IMR-90 (cell line): ENCODE measurements around the gene APOOL. TPM values are rescaled to one million over a fixed set of nuclear protein-coding genes. Genes with fewer than 3 reads are reported as not detected.

ENCODE experiments used
- ATAC-seq: fragments of 200-7000 bp; cut with Tn5 transposase; 2 replicates; pipeline ENCODE4 v1.9.1; 2020; ENCODE audit warnings: low read depth, mild to moderate bottlenecking, moderate library complexity
- BruUV-seq: library from RNA; stranded (reverse); fragments of 400-500 nt; replicated peaks from 2 replicates; lab custom pipeline; 2021; lab: Mats Ljungman, UMichigan
- CTCF ChIA-PET: fragments of 300-600 bp; formaldehyde crosslinking; extraction: SDS; loops from one replicate; lab custom pipeline; 2021; ENCODE audit warnings: antibody characterized with exemption; lab: Yijun Ruan, JAX
- POLR2A ChIA-PET: fragments of 300-600 bp; sonication (Branson Sonifier 250); formaldehyde crosslinking; loops from one replicate; lab custom pipeline; 2022; ENCODE audit warnings: antibody characterized with exemption; ENCODE audit not compliant: unreplicated experiment; lab: Charles Lee
- DNase-seq: peaks from one replicate; pipeline ENCODE4 v3.0.0; 2013
- H2AFZ ChIP-seq: replicated peaks from 2 replicates; pipeline ENCODE3; 2013; ENCODE audit warnings: low read length, mild to moderate bottlenecking; ENCODE audit not compliant: poor library complexity
- H2AK5ac ChIP-seq: 2 replicates; pipeline ENCODE4 v1.6.1; 2013; ENCODE audit warnings: low read depth, low read length, inconsistent platforms
- H2AK9ac ChIP-seq: replicated peaks from 2 replicates; pipeline ENCODE3; 2013; ENCODE audit warnings: mild to moderate bottlenecking, low read depth, low read length, moderate library complexity; ENCODE audit not compliant: poor library complexity
- H2BK120ac ChIP-seq: 2 replicates; pipeline ENCODE4 v1.6.1; 2013; ENCODE audit warnings: low read depth, low read length, inconsistent platforms
- H2BK15ac ChIP-seq: 3 replicates; pipeline ENCODE4 v1.6.1; 2013; ENCODE audit warnings: low read depth, low read length, inconsistent platforms
- H2BK20ac ChIP-seq: 2 replicates; pipeline ENCODE4 v1.6.1; 2013; ENCODE audit warnings: low read depth, mild to moderate bottlenecking, inconsistent platforms, low read length, moderate library complexity
- H2BK5ac ChIP-seq: 2 replicates; pipeline ENCODE4 v1.6.1; 2013; ENCODE audit warnings: mild to moderate bottlenecking, low read depth, low read length, inconsistent platforms; ENCODE audit not compliant: poor library complexity, severe bottlenecking
- H3K14ac ChIP-seq: replicated peaks from 2 replicates; pipeline ENCODE4 v1.6.1; 2013; ENCODE audit warnings: low read depth, low read length, inconsistent platforms
- H3K18ac ChIP-seq: 2 replicates; pipeline ENCODE4 v1.6.1; 2013; ENCODE audit warnings: low read depth, low read length, control low read depth
- H3K23ac ChIP-seq: 2 replicates; pipeline ENCODE4 v1.6.1; 2013; ENCODE audit warnings: low read depth, low read length, inconsistent platforms
- H3K27ac ChIP-seq: 2 replicates; pipeline ENCODE4 v1.5.1; 2013; ENCODE audit warnings: mild to moderate bottlenecking, control low read depth, low read length; ENCODE audit not compliant: insufficient read depth
- H3K27me3 ChIP-seq: 2 replicates; pipeline ENCODE4 v1.6.1; 2013; ENCODE audit warnings: low read length; ENCODE audit not compliant: control insufficient read depth, insufficient read depth
- H3K36me3 ChIP-seq: 2 replicates; pipeline ENCODE4 v1.6.1; 2013; ENCODE audit warnings: low read length, mixed read lengths; ENCODE audit not compliant: control insufficient read depth, insufficient read depth
- H3K4ac ChIP-seq: 2 replicates; pipeline ENCODE4 v1.6.1; 2013; ENCODE audit warnings: low read depth, low read length, inconsistent platforms
- H3K4me1 ChIP-seq: 2 replicates; pipeline ENCODE4 v1.6.1; 2013; ENCODE audit warnings: low read length, mixed read lengths; ENCODE audit not compliant: control insufficient read depth, insufficient read depth
- H3K4me2 ChIP-seq: 2 replicates; pipeline ENCODE4 v1.6.1; 2013; ENCODE audit warnings: low read depth, mild to moderate bottlenecking, control low read depth, low read length, moderate library complexity
- H3K4me3 ChIP-seq: 2 replicates; pipeline ENCODE4 v1.5.1; 2013; ENCODE audit warnings: low read depth, mild to moderate bottlenecking, control low read depth, low read length, moderate library complexity; ENCODE audit not compliant: insufficient read depth
- H3K56ac ChIP-seq: 2 replicates; pipeline ENCODE4 v1.6.1; 2013; ENCODE audit warnings: low read length, inconsistent platforms; ENCODE audit not compliant: insufficient read depth; ENCODE audit errors: extremely low read depth
- H3K79me1 ChIP-seq, 2 experiments: 2 replicates each; pipeline ENCODE4 v1.6.1; 2013; ENCODE audit warnings: low read length in 2 of 2, inconsistent platforms in 1 of 2, low read depth in 1 of 2
- H3K9ac ChIP-seq: 2 replicates; pipeline ENCODE4 v1.6.1; 2013; ENCODE audit warnings: low read depth, low read length, control low read depth
- H3K9me1 ChIP-seq: 2 replicates; pipeline ENCODE4 v1.6.1; 2013; ENCODE audit warnings: low read length, inconsistent platforms; ENCODE audit not compliant: insufficient read depth
- H3K9me3 ChIP-seq: 2 replicates; pipeline ENCODE4 v1.6.1; 2013; ENCODE audit warnings: low read length; ENCODE audit not compliant: control insufficient read depth, insufficient read depth
- H4K20me1 ChIP-seq: 2 replicates; pipeline ENCODE4 v1.6.1; 2013; ENCODE audit warnings: low read length, inconsistent platforms; ENCODE audit not compliant: insufficient read depth
- H4K5ac ChIP-seq: 2 replicates; pipeline ENCODE4 v1.6.1; 2013; ENCODE audit warnings: mild to moderate bottlenecking, low read depth, low read length, control low read depth
- H4K8ac ChIP-seq, 2 experiments: 2 replicates each; pipeline ENCODE4 v1.6.1; 2013; ENCODE audit warnings: low read depth in 2 of 2, low read length in 2 of 2, control low read depth in 1 of 2, inconsistent platforms in 1 of 2
- H4K91ac ChIP-seq: 2 replicates; pipeline ENCODE4 v1.6.1; 2013; ENCODE audit warnings: low read depth, low read length, inconsistent platforms; ENCODE audit not compliant: insufficient read depth
- CEBPB ChIP-seq: IDR thresholded peaks from 2 replicates; pipeline ENCODE4 v1.6.1; 2012; ENCODE audit warnings: low read depth, low read length, improper control_type of control experiment
- FOS ChIP-seq: fragments of 150-350 bp; IDR thresholded peaks from 2 replicates; pipeline ENCODE4 v1.6.1; 2016; ENCODE audit warnings: low read depth, low read length
- WGBS, 2 experiments: methylation state at CpG; one replicate each; pipeline versions ENCODE4 v1.1.5 to v1.1.7; 2013; ENCODE audit warnings: missing lambda C conversion rate in 2 of 2; ENCODE audit not compliant: insufficient read length in 1 of 2; ENCODE audit errors: extremely low coverage in 2 of 2; 5-methylcytosine and 5-hydroxymethylcytosine counted together
- dilution Hi-C: fragments of 300-500 bp; cut with HindIII; formaldehyde crosslinking; loops from one replicate; pipeline ENCODE4 v1.14.3; 2018; ENCODE audit warnings: low sequenced_read_pairs; ENCODE audit not compliant: unreplicated experiment
- in situ Hi-C: fragments of 300-500 bp; cut with MboI; formaldehyde crosslinking; loops from 3 replicates; pipeline ENCODE4 v1.14.3; 2019; ENCODE audit warnings: low sequenced_read_pairs, inconsistent platforms, mixed read lengths
- intact Hi-C: fragments of 100-400 bp; cut with micrococcal nuclease; formaldehyde crosslinking; loops from 2 replicates; pipeline ENCODE4 v1.10.0; 2022
- polyA plus RNA-seq, 3 experiments: library from polyadenylated mRNA; depleted of rRNA; stranded (reverse); fragments of >200 nt; gene quantifications; 2 replicates each; pipeline ENCODE4 v1.2.3, GENCODE V29; 2012; ENCODE audit warnings: low replicate concordance in 1 of 3
- total RNA-seq: library from RNA; depleted of rRNA; stranded (reverse); fragments of >200 nt; gene quantifications from 2 replicates; pipeline ENCODE4 v1.2.3, GENCODE V29; 2012

APOOL gene
- total and polyA plus RNA-seq, 2 of the 4 experiments (the other 2 are of a cell fraction): 4.6 to 9.7 TPM

DNA sequence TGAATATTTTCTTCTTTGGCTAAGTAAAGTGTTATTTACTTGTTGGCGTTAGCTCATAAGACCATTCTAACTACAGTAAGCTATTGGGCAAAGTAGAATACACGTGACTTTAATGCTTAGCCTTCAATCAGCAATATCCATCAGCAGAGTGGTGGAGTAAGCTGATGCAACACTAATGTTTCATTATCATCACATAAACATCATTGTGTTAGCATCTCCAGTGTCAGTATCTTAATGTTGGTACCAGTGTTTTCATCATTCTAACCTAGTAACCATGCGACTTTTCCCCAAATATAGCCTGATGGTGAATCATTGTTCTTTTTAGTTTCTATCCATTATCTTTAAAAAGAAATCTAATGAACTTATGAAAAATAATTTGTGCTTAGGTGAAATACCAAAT, 48.5 kb downstream of the APOOL start:
- peak overlapping the region; percentile 55 to 57; a peak in 3 of 4 replicates for H4K8ac ChIP-seq
- no peak overlapping the region for H2BK15ac ChIP-seq
- peak; percentile 11 for DNase-seq
- peak overlapping the region; percentile 44; the same call in 1 of the 2 replicates for H2BK20ac ChIP-seq
- no TSS peak for BruUV-seq
- peak overlapping the region; percentile 9; the same call in 1 of the 2 replicates for H2AK5ac ChIP-seq
- TF ChIP-seq CEBPB (peak; percentile 77), FOS (no peak)
- no CpG with 5 or more reads among the region's 3 CpGs for WGBS, 2 experiments
- H3K9ac ChIP-seq: no peak overlapping the region
- no peak overlapping the region; the same call in 1 of the 2 replicates for H3K56ac ChIP-seq
- no peaks in the 10 kb centered on the region for H3K9me3 ChIP-seq
- 0 out of 2 replicates have a peak overlapping the region, but pooled peaks have one; percentile 2 for H3K14ac ChIP-seq
- 0 out of 2 replicates have a peak overlapping the region, but pooled peaks have one; percentile 26 for H4K91ac ChIP-seq
- no peak overlapping the region for H3K4me2 ChIP-seq
- H3K27me3 ChIP-seq: no peaks in the 10 kb centered on the region
- H2AFZ ChIP-seq: no peak overlapping the region
- dilution Hi-C loops (no loop called here), in situ Hi-C loops (no loop called here), intact Hi-C loops (loop anchor here (5.0 to 10.0 kb wide), 2 partner anchors 1005 to 1137 kb away; no protein-coding TSS in a partner anchor)
- H4K5ac ChIP-seq: no peak overlapping the region
- no peaks in the 10 kb centered on the region for H3K4me1 ChIP-seq
- H2BK120ac ChIP-seq: peak overlapping the region; percentile 67
- POLR2A ChIA-PET: no interaction called here
- H3K27ac ChIP-seq: no peak overlapping the region
- no peaks in the 10 kb centered on the region for H3K36me3 ChIP-seq
- CTCF ChIA-PET: interaction anchor here (1.0 to 1.2 kb wide), 2 partner anchors 10 to 145 kb away, joined by 3 read pairs; no protein-coding TSS in a partner anchor
- no peak overlapping the region for H2AK9ac ChIP-seq
- no peaks in the 10 kb centered on the region for H4K20me1 ChIP-seq
- H3K4me3 ChIP-seq: no peak overlapping the region
- H3K23ac ChIP-seq: no peak overlapping the region
- H3K9me1 ChIP-seq: no peaks in the 10 kb centered on the region
- H3K4ac ChIP-seq: peak overlapping the region; percentile 42; the same call in 1 of the 2 replicates
- ATAC-seq: peak; percentile 19; the same call in 1 of the 2 replicates
- H2BK5ac ChIP-seq: peak overlapping the region; percentile 91
- H3K79me1 ChIP-seq: 0 out of 4 replicates have a peak, but pooled peaks cover 0 to 4% of the 10 kb centered on the region in 2 experiments
- H3K18ac ChIP-seq: peak overlapping the region; percentile 20; the same call in 1 of the 2 replicates
